Adipocyte (in vitro differentiated cells): ENCODE data around the gene MINK1.
"Not testable (repeated sequence)": the region's sequence is repeated elsewhere in the genome, so short reads cannot be mapped to it uniquely, and the experiment has no call there.

Experiments used
- DNase-seq: peaks from one replicate; pipeline ENCODE4 v3.0.0-alpha.2; 2015; ENCODE audit warnings: low read depth
- H3K27me3 ChIP-seq: replicated peaks from 2 replicates; pipeline ENCODE4 v1.7.0; 2013; ENCODE audit warnings: mild to moderate bottlenecking, low read length, moderate library complexity; ENCODE audit not compliant: control insufficient read depth, insufficient read depth
- H3K36me3 ChIP-seq: 2 replicates; pipeline ENCODE4 v1.7.0; 2013; ENCODE audit warnings: low read length, mild to moderate bottlenecking, moderate library complexity; ENCODE audit not compliant: control insufficient read depth, insufficient read depth, severe bottlenecking
- H3K4me1 ChIP-seq: 2 replicates; pipeline ENCODE4 v1.7.0; 2013; ENCODE audit warnings: mild to moderate bottlenecking, low read length, moderate library complexity; ENCODE audit not compliant: control insufficient read depth, insufficient read depth
- H3K4me3 ChIP-seq: 2 replicates; pipeline ENCODE4 v1.7.0; 2013; ENCODE audit warnings: mild to moderate bottlenecking, low read length, moderate library complexity
- H3K9ac ChIP-seq: 2 replicates; pipeline ENCODE4 v1.7.0; 2013; ENCODE audit warnings: mild to moderate bottlenecking, low read length, moderate library complexity
- H3K9me3 ChIP-seq: 2 replicates; pipeline ENCODE4 v1.7.0; 2013; ENCODE audit warnings: mild to moderate bottlenecking, low read length, moderate library complexity; ENCODE audit not compliant: control insufficient read depth

MINK1 gene

GRCh38 chr17:4852567-4853207, 19.5 kb downstream of the MINK1 start:
- no peak overlapping the region for H3K9ac ChIP-seq
- H3K4me1 ChIP-seq = peaks cover 23% of the 10 kb centered on the region
- no peak overlapping the region for H3K4me3 ChIP-seq
- DNase-seq = peak; percentile 30
- H3K36me3 ChIP-seq = peaks cover 5% of the 10 kb centered on the region
- no peaks in the 10 kb centered on the region for H3K27me3 ChIP-seq
- H3K9me3 ChIP-seq = no peaks in the 10 kb centered on the region

GRCh38 chr17:4853208-4853671, 20.1 kb downstream of the MINK1 start:
- H3K36me3 ChIP-seq = peaks cover 5% of the 10 kb centered on the region
- H3K9ac ChIP-seq = no peak overlapping the region
- no peaks in the 10 kb centered on the region for H3K27me3 ChIP-seq
- H3K4me1 ChIP-seq = peaks cover 23% of the 10 kb centered on the region
- DNase-seq = no peak
- no peaks in the 10 kb centered on the region for H3K9me3 ChIP-seq
- no peak overlapping the region for H3K4me3 ChIP-seq

- Histone ChIP-seq H3K9me3 (no peaks in the 10 kb centered on the region), H3K4me3 (no peak overlapping the region), H3K27me3 (no peaks in the 10 kb centered on the region), H3K9ac (no peak overlapping the region), H3K4me1 (peaks cover 16% of the 10 kb centered on the region), H3K36me3 (peaks cover 5% of the 10 kb centered on the region)
- no peak for DNase-seq
These were observed 21.1 kb downstream of the MINK1 start for GRCh38 chr17:4854111-4854681.

GRCh38 chr17:4856271-4856936, 23.3 kb downstream of the MINK1 start:
- peaks cover 11% of the 10 kb centered on the region for H3K36me3 ChIP-seq
- peaks cover 15% of the 10 kb centered on the region for H3K4me1 ChIP-seq
- H3K9me3 ChIP-seq = no peaks in the 10 kb centered on the region

GRCh38 chr17:4856937-4857314, 23.8 kb downstream of the MINK1 start:
- H3K4me3 ChIP-seq = no peak overlapping the region
- DNase-seq = no peak
- no peak overlapping the region for H3K9ac ChIP-seq
- H3K9me3 ChIP-seq = no peaks in the 10 kb centered on the region
- peaks cover 15% of the 10 kb centered on the region for H3K4me1 ChIP-seq
- no peaks in the 10 kb centered on the region for H3K27me3 ChIP-seq
- peaks cover 11% of the 10 kb centered on the region for H3K36me3 ChIP-seq

More at GRCh38 chr17:4856271-4856936, 23.3 kb downstream of the MINK1 start:
- H3K9ac ChIP-seq = no peak overlapping the region
- H3K27me3 ChIP-seq = no peaks in the 10 kb centered on the region
- H3K4me3 ChIP-seq = no peak overlapping the region
- no peak for DNase-seq

GRCh38 chr17:4857347-4857746, 24.2 kb downstream of the MINK1 start:
- not testable (repeated sequence) for H3K9ac ChIP-seq, H3K27me3 ChIP-seq, DNase-seq, H3K4me3 ChIP-seq, H3K9me3 ChIP-seq
- H3K4me1 ChIP-seq = peaks cover 11% of the 10 kb centered on the region
- H3K36me3 ChIP-seq = peaks cover 11% of the 10 kb centered on the region

- no peaks in the 10 kb centered on the region for H3K9me3 ChIP-seq
- no peak for DNase-seq
- H3K4me1 ChIP-seq = peaks cover 10% of the 10 kb centered on the region
- no peak overlapping the region for H3K9ac ChIP-seq
- peaks cover 11% of the 10 kb centered on the region for H3K36me3 ChIP-seq
- H3K27me3 ChIP-seq = no peaks in the 10 kb centered on the region
- H3K4me3 ChIP-seq = no peak overlapping the region
These were observed 25.1 kb downstream of the MINK1 start for GRCh38 chr17:4858068-4858881.

GRCh38 chr17:4858882-4859260, 25.7 kb downstream of the MINK1 start:
- Histone ChIP-seq H3K9me3 (no peaks in the 10 kb centered on the region), H3K4me3 (no peak overlapping the region), H3K27me3 (no peaks in the 10 kb centered on the region), H3K4me1 (peaks cover 10% of the 10 kb centered on the region), H3K36me3 (peaks cover 11% of the 10 kb centered on the region), H3K9ac (no peak overlapping the region)
- DNase-seq = no peak

- Histone ChIP-seq H3K27me3 (no peaks in the 10 kb centered on the region), H3K4me1 (peaks cover 10% of the 10 kb centered on the region), H3K9ac (no peak overlapping the region), H3K36me3 (peaks cover 11% of the 10 kb centered on the region), H3K9me3 (no peaks in the 10 kb centered on the region), H3K4me3 (no peak overlapping the region)
- no peak for DNase-seq
These were observed 26.9 kb downstream of the MINK1 start for GRCh38 chr17:4859816-4860625.

GRCh38 chr17:4860651-4861050, 27.5 kb downstream of the MINK1 start:
- Histone ChIP-seq H3K4me3 (no peak overlapping the region), H3K4me1 (peaks cover 10% of the 10 kb centered on the region)

More at GRCh38 chr17:4860651-4861050, 27.5 kb downstream of the MINK1 start:
- H3K27me3 ChIP-seq = no peaks in the 10 kb centered on the region
- DNase-seq = no peak
- H3K36me3 ChIP-seq = peaks cover 11% of the 10 kb centered on the region
- H3K9me3 ChIP-seq = no peaks in the 10 kb centered on the region
- no peak overlapping the region for H3K9ac ChIP-seq
